Ascending aorta (tissue), 2 donors: ENCODE measurements around the gene DUSP1. TPM values are rescaled to one million over a fixed set of nuclear protein-coding genes. Genes with fewer than 3 reads are reported as not detected.

Experiments
- DNase-seq, 2 donors: peaks; one replicate each; pipeline ENCODE4 v3.0.0-alpha.2; 2019; ENCODE audit warnings: low spot score in 2 of 2
- H3K27ac ChIP-seq, 2 donors: fragments of 200-600 bp; sonication (generic); one replicate each; pipeline ENCODE4 v1.5.1; 2016 to 2017; ENCODE audit warnings: mild to moderate bottlenecking in 1 of 2
- H3K27me3 ChIP-seq: fragments of 200-600 bp; sonication (generic); one replicate; pipeline ENCODE4 v1.5.1; 2017
- H3K36me3 ChIP-seq, 2 donors: fragments of 200-600 bp; sonication (generic); one replicate each; pipeline ENCODE4 v1.5.1; 2016
- H3K4me1 ChIP-seq, 2 donors: fragments of 200-600 bp; sonication (generic); one replicate each; pipeline ENCODE4 v1.5.1; 2016 to 2017; ENCODE audit warnings: mild to moderate bottlenecking in 1 of 2
- H3K4me3 ChIP-seq, 2 donors: fragments of 200-600 bp; sonication (generic); one replicate each; pipeline ENCODE4 v1.5.1; 2016 to 2017; ENCODE audit warnings: mild to moderate bottlenecking in 1 of 2
- H3K9me3 ChIP-seq, 2 donors: fragments of 200-600 bp; sonication (generic); one replicate each; pipeline ENCODE4 v1.5.1; 2016
- CTCF ChIP-seq, 3 experiments: fragments of 200-600 bp in 2 of 3; fragments of 450-650 bp in 1 of 3; sonication (generic) in 2 of 3; IDR thresholded peaks; one replicate each; pipeline ENCODE4 v1.5.1; 2016 to 2019; ENCODE audit warnings: antibody characterized with exemption in 3 of 3, mild to moderate bottlenecking in 1 of 3, moderate library complexity in 1 of 3
- intact Hi-C: fragments of 100-400 bp; cut with DNase I; formaldehyde crosslinking; loops from one replicate; pipeline ENCODE4 v1.15.1; 2023
- total RNA-seq: library from RNA; depleted of rRNA; stranded (reverse); fragments of >200 nt; gene quantifications from one replicate; pipeline ENCODE4 v1.1.0, GENCODE V29; 2016

DUSP1 gene
- total RNA-seq, 1 donor from 2014 or later, result 3,919 TPM

GRCh38 chr5:172769616-172770373 is 1.2 kb downstream of the DUSP1 start:
- Histone ChIP-seq H3K36me3 (peaks cover 36 to 39% of the 10 kb centered on the region in 2 donors), H3K27me3 (no peaks in the 10 kb centered on the region), H3K4me3 (peak overlapping the region; percentile 88 to 89), H3K9me3 (no peaks in the 10 kb centered on the region), H3K27ac (peak overlapping the region; percentile 97 to 100), H3K4me1 (peaks cover 15 to 28% of the 10 kb centered on the region in 2 donors)
- intact Hi-C loops, result loop anchor here (5.0 kb wide), 1 partner anchor 163 kb away; no protein-coding TSS in a partner anchor
- TF ChIP-seq CTCF (IDR thresholded peaks at IDR 0.05), result no peak
- DNase-seq, result peak in 1 of 2 donors; percentile 72

- H3K4me1 ChIP-seq, result peaks cover 10 to 26% of the 10 kb centered on the region in 2 donors
- intact Hi-C loops, result no loop called here
- H3K9me3 ChIP-seq, result no peaks in the 10 kb centered on the region
- H3K27ac ChIP-seq, result peak overlapping the region; percentile 97 to 100
- DNase-seq, result no peak
- TF ChIP-seq CTCF (IDR thresholded peaks at IDR 0.05), result no peak
- peaks cover 36 to 39% of the 10 kb centered on the region in 2 donors for H3K36me3 ChIP-seq
- H3K4me3 ChIP-seq, result peak overlapping the region; percentile 88 to 89
- H3K27me3 ChIP-seq, result no peaks in the 10 kb centered on the region
These were observed 1.7 kb downstream of the DUSP1 start for GRCh38 chr5:172769342-172769615.

GRCh38 chr5:172768573-172769341 is 2.2 kb downstream of the DUSP1 start:
- Histone ChIP-seq H3K36me3 (peaks cover 36 to 39% of the 10 kb centered on the region in 2 donors), H3K4me3 (peak overlapping the region; percentile 88 to 89), H3K4me1 (peaks cover 9 to 21% of the 10 kb centered on the region in 2 donors), H3K27me3 (no peaks in the 10 kb centered on the region), H3K9me3 (no peaks in the 10 kb centered on the region), H3K27ac (peak overlapping the region; percentile 97 to 100)
- intact Hi-C loops, result no loop called here
- DNase-seq, result peak in 1 of 2 donors; percentile 73
- TF ChIP-seq CTCF (IDR thresholded peaks at IDR 0.05), result no peak

DNA sequence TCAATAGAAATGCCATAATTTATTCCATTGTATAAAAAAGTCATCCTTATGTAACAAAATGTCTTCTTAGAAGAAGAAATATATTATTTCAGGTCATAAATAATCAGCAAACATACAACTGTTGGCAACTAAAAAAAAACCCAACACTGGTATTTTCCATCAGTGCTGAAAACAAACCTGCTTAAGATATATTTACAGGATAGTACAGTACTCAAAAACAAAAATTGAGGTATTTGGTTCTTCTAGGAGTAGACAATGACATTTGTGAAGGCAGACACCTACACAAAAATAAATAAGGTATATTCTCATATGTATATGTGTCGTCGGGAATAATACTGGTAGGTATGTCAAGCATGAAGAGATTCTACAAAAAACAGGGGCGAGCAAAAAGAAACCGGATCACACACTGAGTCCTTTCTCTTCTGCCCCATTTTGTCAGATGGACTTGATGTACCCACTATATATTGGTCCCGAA is 2.9 kb downstream of the DUSP1 start:
- peaks cover 36 to 39% of the 10 kb centered on the region in 2 donors for H3K36me3 ChIP-seq
- peaks cover 3 to 15% of the 10 kb centered on the region in 2 donors for H3K4me1 ChIP-seq
- no peaks in the 10 kb centered on the region for H3K9me3 ChIP-seq
- DNase-seq, result no peak
- intact Hi-C loops, result no loop called here
- TF ChIP-seq CTCF (IDR thresholded peaks at IDR 0.05), result no peak
- no peaks in the 10 kb centered on the region for H3K27me3 ChIP-seq
- H3K27ac ChIP-seq, result peak overlapping the region; percentile 97 to 100
- H3K4me3 ChIP-seq, result peak overlapping the region; percentile 88 to 89

DNA sequence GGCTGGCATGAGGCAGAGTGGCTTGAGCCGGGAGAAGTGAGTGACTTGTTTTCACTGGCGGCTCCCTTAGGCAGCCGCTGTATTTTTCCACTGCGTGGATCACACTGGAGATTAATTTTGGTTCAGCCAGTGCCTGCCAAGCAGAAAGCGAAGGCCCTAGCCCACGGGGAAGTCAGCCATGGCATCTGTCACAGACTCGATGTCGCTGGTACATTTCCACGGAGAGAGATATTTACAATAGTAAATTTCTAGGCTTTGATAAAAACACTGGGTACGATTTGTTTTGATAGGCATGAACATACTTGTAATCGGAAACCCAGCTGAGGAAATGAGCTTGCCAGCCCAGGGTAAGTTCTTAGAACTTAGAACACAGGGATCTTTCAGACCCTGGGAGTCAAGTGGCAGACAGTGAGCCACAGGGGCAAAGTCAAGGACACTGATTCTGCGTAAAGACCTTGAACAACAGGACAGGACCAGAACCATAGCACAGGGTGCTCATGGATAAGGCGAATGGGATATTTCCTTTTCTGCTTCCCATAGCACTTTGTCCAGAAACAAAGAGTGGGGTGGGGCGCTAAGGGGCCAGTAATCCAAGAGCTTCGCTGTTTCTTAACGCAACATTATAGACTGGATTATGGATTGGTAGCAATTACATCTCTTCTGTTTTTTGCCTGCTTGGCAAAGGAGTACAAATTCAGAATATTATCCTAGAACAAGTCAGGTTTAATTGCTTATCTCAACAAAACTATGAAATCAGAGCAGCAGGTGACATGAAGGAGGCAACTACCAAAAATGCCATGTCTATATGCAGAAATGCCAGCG is 4.5 kb downstream of the DUSP1 start:
- TF ChIP-seq CTCF (IDR thresholded peaks at IDR 0.05), result no peak
- peaks cover 36 to 39% of the 10 kb centered on the region in 2 donors for H3K36me3 ChIP-seq
- intact Hi-C loops, result no loop called here

More for the DNA sequence above, 4.5 kb downstream of the DUSP1 start:
- Histone ChIP-seq H3K4me1 (peaks cover 3 to 7% of the 10 kb centered on the region in 2 donors), H3K4me3 (peak overlapping the region; percentile 88 to 89), H3K27me3 (no peaks in the 10 kb centered on the region), H3K9me3 (no peaks in the 10 kb centered on the region), H3K27ac (peak overlapping the region; percentile 97 to 100)
- peak; percentile 85 to 96 for DNase-seq
